HL-60 (cell line): ENCODE measurements around the gene CKAP5.

Experiments used
- CTCF ChIP-seq: IDR thresholded peaks from one replicate; pipeline ENCODE4 v1.5.1; 2011; ENCODE audit warnings: low read length, control low read depth, inconsistent platforms; ENCODE audit not compliant: insufficient read depth
- GABPA ChIP-seq: IDR thresholded peaks from 2 replicates; pipeline ENCODE4 v1.6.1; 2012; ENCODE audit warnings: low read depth
- TF ChIP-seq, protein P1 (sequence below): IDR thresholded peaks from 2 replicates; pipeline ENCODE4 v1.6.1; 2012; ENCODE audit warnings: low read depth; ENCODE audit not compliant: insufficient replicate concordance

- TF ChIP-seq CTCF (no peak), GABPA (no peak)
- TF ChIP-seq, protein P1, sequence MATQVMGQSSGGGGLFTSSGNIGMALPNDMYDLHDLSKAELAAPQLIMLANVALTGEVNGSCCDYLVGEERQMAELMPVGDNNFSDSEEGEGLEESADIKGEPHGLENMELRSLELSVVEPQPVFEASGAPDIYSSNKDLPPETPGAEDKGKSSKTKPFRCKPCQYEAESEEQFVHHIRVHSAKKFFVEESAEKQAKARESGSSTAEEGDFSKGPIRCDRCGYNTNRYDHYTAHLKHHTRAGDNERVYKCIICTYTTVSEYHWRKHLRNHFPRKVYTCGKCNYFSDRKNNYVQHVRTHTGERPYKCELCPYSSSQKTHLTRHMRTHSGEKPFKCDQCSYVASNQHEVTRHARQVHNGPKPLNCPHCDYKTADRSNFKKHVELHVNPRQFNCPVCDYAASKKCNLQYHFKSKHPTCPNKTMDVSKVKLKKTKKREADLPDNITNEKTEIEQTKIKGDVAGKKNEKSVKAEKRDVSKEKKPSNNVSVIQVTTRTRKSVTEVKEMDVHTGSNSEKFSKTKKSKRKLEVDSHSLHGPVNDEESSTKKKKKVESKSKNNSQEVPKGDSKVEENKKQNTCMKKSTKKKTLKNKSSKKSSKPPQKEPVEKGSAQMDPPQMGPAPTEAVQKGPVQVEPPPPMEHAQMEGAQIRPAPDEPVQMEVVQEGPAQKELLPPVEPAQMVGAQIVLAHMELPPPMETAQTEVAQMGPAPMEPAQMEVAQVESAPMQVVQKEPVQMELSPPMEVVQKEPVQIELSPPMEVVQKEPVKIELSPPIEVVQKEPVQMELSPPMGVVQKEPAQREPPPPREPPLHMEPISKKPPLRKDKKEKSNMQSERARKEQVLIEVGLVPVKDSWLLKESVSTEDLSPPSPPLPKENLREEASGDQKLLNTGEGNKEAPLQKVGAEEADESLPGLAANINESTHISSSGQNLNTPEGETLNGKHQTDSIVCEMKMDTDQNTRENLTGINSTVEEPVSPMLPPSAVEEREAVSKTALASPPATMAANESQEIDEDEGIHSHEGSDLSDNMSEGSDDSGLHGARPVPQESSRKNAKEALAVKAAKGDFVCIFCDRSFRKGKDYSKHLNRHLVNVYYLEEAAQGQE, result no peak
These were observed 117.4 kb downstream of the CKAP5 start for GRCh38 chr11:46728659-46729040.
